Epidermal melanocyte (primary cell): ENCODE data around the gene FKBP5.
"Not testable (repeated sequence)": the region's sequence is repeated elsewhere in the genome, so short reads cannot be mapped to it uniquely, and the experiment has no call there.

Experiments
- DNase-seq: peaks from one replicate; pipeline ENCODE4 v3.0.0; 2011; ENCODE audit warnings: low spot score; ENCODE audit not compliant: insufficient read length

Gene FKBP5

DNA sequence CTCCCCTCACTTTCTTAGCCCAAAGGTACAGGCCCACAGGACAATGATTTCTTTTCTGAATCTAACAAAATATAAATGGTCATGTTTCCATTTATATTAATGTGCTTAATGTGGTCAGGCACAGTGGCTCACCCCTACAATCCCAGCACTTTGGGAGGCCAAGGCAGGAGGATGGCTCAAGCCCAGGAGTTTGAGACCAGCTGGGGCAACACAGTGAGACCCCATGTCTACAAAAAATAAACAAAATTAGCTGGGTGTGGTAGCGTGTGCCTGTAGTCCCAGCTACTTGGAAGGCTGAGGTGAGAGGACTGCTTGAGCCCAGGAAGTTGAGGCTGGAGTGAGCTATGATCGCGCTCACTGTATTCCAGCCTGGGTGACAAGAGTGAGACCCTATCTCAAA lies 98.8 kb downstream of the FKBP5 start:
- DNase-seq: no peak

DNA sequence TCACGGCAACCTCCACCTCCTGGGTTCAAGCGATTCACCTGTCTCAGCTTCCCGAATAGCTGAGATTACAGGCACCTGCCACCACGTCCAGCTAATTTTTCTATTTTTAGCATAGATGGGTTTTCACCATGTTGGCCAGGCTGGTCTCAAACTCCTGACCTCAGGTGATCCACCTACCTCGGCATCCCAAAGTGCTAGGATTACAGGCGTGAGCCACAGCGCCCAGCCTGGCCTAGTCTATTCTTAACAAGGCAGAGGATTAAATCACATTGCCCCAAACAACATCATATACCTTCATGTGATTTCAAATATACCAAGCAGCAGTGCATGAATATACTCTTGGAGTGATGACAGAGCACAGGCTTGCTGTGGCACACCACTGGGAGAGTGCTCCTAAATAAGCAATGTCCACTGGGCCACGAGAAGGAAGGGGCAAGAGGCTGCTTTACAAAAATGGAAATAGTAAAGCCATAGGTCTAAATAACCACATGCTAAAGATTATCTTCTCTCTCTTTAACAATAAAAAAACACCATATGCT lies 99.4 kb downstream of the FKBP5 start:
- no peak for DNase-seq

DNA sequence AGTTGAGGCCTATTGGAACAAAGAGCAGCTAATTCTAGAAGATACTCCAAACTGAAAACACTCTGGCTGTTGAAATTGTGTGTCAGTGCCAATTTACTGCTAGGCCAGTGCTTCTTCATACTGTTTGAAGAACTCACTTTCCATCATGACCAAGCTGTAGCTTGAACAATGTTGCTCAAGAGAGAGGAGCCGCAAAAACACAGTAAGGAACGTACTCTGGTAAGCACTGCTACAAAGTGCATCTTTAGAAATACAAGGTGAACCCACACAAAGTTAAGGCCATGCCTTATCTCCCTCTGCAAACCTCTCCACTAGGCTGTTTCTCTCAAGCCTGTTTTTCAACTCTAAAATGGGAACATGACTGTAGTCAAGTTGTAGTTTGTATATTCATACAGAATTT lies 101.5 kb downstream of the FKBP5 start:
- DNase-seq: no peak

DNA sequence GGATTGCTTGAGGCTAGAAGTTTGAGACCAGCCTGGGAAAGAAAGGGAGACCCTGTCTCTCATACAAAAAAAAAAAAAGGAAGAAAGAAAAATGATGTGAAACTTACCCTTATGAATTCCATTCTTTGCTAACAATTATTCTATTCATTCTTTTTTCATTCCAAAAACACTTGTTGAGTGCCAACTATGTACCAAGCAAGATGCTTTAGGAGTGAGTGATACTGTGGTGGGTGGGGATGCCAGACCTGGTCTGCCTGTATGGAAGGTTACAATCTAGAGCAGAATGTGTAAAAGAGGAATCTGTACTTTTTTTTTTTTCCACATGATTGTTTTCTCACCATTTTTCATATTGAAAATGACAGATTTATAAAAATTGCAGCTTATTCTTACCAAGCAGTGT lies 102.2 kb downstream of the FKBP5 start:
- DNase-seq: no peak

DNA sequence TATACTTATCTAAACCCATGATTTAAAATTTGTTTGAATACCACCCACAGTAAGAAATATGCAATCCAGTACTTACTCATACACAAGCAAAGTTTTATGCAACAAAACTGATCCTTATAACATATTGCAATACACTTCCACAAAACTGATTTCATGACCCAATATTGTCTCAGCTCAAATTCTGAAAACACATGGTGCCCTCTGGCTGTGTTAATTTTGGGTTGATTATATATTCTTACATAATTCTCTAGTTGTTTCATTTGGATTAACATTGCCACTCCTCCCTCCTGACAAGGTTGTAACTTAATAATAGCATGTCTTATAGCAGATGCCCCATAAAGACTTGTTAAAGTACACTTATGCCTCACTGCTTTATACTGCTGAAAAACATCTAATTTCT lies 103.1 kb downstream of the FKBP5 start:
- DNase-seq: no peak

DNA sequence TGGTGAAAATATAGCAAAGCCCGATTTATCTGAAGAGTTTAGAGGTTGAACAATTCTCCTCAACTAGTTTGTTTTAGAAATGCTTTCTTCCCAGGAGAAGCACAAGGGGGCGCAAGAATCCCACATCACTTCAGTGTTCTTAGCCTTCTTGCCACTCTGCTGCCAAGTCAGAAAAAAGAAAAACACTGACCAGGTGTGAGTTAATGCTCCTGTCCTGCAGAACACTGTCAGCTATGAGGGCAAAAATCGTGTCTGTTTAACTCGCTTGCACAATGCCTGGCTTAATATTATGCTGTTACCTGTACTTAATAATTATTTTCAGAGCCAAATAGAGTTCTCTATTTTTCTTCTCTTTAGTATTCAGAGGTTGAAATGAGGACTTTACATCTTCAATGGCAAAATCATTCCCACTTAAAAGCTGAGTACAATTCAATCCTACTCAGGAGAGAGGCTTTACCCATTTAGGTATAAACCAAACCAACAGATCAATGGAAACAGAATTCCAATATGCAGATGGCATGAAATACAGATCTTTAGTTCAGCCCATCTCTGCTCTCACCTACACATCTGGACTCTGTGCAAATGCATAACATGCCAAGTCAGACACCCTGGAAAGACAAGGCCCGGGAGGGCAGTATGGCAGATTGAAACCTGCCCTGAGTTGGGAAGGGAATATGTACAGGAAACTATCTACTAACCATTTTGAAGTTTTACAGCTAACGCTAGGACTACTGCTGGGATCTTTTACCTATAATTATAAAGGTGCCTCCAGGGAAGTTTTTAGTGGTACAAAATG lies 104.6 kb downstream of the FKBP5 start:
- DNase-seq: peak; percentile 38

DNA sequence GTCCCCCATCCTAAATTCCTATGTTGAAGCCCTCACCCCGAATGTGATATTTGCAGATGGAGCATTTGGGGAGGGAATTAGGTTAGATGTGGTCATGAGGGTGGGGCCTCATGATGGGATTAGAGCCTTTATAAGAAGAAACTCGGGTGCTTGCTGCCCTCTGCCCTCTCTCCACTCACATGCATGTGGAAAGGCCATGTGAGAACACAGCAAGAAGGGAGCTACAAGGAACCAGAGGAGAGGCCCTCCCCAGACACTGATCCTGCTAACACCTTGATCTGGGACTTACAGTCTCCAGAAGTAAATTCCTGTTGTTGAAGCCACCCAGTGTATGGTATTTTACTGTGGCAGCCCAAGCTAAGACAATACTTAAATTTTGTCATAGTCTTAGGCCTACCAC lies 106.4 kb downstream of the FKBP5 start:
- DNase-seq: no peak

DNA sequence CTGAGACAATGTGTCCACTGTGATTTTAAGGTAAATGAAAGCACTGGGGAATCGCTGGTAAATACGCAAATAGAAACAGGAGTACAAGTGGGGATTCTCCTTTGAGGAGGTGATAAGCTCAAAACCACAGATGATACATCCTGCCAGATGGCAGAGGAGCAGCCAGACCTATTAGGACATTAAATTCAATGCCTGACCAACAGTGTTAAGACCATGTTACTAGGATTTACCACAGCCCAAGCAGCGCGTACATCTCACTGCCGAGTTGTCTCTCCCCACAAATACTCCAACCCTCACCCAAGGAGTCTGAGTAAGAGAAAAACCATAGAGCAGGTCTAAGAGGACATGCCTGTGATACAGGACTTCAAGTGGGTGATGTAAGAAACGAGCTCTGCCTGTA lies 107.1 kb downstream of the FKBP5 start:
- DNase-seq: no peak

DNA sequence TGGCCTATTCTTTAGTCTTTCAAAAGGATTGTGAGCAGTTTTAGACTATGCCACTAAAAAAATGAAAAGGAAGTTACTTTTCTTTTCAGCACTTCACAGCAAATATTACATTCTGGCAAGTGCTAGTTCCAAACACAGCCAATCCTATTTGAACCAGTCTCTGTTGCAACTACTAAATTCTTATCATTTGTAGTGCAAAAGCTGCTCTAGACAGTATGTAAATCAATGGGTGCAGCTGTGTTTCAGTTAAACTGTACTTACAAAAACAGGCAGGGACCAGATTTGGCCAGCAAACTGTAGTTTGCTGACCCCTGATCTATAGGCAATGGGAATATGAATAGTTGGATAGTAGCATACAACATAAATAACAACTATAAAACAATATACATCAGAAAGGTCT lies 107.9 kb downstream of the FKBP5 start:
- no peak for DNase-seq

DNA sequence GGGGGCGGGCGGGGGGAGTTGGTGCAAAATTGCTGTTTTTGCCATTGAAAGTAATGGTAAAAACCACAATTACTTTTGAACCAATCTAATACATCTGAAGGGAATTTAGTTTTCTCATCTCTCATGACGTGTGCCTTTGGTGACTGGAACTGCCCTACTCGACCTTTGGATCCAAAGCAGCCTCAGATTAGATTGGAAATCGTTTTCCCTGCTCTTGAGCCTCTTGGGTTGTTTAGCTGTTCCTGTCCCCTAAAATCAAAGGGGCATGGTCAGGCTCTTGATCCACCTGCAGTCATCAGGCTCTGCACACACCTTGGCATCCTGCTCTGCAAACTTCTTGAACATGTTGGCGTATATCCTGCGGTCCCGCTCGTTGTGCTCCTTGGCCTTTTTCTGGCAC lies 112.0 kb downstream of the FKBP5 start:
- no peak for DNase-seq

DNA sequence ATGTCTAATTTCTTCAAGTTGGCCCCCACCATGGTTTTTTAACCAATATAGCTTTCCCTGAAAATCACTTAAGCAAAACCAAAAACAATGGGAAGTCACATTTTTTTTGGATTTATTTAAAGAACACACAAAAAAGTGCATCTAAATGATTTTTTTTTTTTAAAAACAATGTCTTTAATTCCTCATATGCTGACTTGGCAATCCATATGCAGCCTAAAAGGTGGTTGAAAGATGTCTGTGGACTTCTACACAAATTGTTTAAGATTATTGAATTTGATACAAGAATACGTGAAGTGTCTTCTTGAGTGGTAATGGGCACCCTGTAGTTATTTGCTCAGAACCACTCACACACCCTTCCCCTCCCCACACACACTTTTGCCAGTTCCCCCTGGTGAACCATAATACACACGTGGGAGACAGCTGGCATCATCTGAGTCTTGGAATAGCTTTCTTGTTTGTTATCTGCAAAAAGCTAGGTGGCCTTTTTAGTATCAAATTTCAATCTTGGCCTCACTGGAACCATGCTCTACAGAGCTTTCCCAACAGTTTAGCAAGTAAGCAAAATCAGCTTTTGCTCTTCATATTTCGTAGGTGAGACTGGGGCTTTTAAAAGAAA lies 115.1 kb downstream of the FKBP5 start:
- no peak for DNase-seq

DNA sequence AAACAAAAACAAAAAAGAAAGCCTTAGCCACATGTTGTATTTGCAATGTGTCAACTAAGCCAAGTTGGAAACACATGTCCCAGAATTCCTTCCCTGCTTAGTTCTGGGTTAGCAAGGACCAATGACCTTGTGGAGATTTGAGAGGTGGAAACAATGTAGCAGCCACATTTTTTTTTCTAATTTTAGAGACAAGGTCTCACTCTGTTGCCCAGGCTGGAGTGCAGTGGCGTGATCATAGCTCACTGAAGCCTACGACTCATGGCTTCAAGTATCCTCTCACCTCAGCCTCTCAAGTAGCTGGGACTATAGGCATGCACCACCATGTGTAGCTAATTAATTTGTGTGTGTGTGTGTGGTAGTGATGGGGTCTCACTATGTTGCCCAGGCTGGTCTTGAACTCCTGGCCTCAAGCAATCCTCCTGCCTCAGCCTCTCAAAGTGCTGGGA lies 117.8 kb downstream of the FKBP5 start:
- DNase-seq: not testable (repeated sequence)

DNA sequence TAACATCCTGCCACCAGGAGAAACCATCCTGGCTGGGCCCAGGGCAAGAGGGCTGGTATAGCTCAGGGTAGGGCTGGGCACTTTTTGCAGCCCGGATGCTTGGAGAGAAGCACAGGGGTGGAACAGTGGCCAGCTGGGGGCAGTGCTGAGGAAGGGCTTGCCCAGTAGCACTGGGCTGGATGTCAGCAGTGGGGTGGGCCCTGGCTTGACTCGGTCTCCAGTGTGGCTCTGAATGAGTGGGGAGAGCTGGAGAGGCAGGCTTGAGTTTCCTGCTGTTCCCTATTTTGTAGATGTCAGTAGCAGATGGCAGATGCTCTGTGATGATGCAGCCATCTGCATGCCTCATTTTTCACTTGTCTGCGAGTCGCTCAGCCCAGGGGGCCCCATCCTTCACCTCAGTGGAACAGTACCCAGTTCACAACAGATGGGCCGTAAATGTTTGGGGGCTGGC lies 119.7 kb downstream of the FKBP5 start:
- DNase-seq: no peak

DNA sequence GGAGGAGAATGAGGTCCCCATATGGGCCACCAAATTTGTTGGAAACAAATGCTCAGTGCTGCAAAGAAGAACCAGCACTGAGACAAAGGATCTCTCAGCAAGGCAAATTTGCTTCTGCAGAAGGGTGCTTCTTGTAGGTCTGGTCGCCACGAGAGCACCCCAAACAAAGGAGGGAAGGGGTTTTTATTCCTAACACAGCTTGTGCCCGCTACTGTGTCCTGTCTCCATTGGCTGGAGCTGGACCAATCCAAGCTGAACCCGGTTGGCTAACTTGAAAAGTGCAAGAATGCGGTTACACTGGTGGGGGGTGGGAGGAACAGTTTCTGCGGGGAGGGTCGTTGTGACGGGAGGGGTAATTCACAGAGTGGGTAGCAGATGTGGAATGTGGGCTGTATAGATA lies 121.9 kb downstream of the FKBP5 start:
- DNase-seq: no peak

DNA sequence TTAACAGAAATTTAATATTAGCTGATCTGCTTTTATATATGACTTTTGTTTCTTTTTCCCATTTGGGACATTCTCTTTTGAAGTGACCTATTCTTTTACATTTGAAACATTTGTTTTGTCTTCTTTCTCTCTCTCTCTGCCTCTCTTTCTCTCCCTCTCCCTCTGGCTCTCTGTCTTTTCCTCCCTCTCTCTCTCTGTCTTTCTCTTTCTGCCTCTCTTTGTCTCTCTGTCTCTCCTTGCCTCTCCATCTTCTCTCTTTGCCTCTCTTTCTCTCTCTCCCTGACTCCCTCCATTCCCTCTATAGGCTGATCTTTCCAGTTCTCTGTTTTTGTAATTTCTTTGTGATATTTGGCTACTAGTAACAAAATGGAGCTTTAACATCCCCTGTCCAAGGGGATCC lies 124.0 kb downstream of the FKBP5 start:
- no peak for DNase-seq

DNA sequence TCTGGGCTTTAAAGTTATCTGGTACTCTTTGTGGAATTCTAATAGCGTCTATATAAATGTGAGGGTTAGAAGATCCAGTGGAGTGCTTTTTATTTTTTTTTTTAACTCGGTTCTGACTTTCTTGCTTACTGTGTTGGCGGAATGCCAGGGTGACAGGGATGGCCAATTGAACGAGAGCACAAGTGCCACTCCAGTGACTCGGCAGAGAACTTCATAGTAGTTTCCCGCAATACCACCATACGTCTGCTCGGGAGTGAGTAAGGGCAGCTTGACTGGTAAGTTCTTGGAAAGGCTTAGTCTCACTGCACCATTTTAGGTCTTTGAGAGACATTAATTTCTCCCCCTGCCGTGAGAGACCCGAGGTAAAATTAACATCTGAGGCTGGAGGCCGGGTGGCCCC lies 126.7 kb downstream of the FKBP5 start:
- no peak for DNase-seq

DNA sequence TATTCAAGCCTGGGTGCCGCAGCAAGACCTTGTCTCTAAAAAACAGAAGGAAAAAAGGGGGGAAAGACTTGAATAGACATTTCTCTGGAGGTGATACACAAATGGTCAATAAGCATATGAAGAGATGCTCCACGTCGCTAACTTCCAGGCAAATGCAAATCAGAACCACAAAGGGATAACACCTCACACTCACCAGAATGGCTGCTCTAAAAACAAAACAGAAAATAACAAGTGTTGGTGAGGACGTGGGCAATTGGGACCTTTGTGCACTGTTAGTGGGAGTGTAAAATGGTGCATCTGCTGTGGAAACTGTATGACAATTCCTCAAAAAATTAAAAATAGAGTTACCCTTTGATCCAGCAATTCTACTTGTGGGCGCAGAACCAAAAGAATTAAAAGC lies 127.6 kb downstream of the FKBP5 start:
- DNase-seq: no peak

DNA sequence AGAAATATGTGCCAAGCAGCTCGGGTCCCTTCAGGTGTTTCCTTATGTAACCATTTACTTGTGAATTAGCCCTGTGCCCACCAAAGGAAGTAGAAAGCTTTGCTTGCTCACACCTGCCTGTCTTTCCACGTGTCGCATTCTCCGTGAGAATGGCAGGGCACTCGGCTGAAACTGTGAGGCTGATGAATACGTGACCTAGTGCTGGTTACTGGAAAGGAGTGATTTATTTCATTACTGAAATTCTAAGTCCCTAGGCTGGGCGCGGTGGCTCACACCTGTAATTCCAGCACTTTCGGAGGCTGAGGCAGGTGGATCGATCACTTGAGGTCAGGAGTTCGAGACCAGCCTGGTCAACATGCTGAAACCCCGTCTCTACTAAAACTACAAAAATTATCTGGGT lies 130.1 kb downstream of the FKBP5 start:
- DNase-seq: no peak

DNA sequence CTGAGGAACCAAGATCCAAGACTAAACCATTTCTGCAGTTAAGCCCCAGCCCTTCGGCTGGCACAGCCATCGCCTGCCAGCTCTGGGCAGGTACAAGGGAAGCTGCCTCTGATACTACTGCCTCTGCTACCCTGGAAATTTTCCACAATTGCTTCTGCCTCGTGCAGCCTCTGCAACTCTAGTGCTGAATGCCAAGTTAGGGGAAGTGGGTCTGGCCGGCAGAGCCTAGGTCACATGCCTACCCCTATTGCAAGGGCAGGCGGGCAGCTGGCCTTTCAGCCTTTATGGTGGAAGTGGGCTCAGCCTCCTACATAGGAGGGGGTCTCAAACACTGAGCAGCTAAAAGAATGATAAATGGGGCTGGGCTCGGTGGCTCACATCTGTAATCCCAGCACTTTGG lies 131.5 kb downstream of the FKBP5 start:
- DNase-seq: no peak

DNA sequence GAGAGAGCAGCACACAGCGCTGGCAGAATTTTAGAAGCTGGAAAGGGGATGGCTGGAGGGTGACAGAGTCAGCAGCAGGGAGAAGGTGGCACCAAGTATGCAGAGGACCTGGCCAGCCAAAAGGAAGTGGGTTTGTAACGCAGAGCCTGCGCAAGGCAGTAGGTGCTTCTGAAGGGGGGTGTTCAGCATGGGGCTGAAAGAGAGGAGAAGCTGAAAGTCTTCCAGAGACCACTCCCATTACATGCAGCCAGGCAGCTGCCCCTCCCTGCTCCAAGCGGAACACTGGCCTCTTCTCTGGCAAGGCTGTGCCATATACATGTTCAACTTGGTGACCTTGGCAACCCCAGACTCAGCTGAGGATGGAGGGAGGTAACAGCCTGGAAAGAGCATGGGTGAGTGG lies 133.9 kb downstream of the FKBP5 start:
- DNase-seq: no peak

DNA sequence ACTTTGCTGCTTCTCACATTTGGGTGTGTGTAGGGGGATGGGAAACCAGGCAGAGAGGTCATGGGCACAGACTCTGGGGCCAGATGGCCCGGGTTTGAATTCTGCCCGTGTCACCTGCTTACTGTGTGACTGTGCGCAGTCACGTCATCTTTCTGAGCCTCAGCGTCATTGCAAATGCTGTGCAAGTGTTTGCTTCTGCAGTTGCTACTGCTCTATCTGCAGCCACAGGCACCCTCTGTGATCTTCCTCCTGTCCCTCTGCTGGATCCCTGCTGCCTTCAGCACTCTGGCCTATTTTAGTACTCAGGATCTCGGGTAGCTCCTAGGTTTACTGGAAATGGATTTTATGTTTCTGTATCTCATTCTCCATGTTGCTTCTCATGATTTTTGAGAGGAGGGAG lies 135.4 kb downstream of the FKBP5 start:
- no peak for DNase-seq

DNA sequence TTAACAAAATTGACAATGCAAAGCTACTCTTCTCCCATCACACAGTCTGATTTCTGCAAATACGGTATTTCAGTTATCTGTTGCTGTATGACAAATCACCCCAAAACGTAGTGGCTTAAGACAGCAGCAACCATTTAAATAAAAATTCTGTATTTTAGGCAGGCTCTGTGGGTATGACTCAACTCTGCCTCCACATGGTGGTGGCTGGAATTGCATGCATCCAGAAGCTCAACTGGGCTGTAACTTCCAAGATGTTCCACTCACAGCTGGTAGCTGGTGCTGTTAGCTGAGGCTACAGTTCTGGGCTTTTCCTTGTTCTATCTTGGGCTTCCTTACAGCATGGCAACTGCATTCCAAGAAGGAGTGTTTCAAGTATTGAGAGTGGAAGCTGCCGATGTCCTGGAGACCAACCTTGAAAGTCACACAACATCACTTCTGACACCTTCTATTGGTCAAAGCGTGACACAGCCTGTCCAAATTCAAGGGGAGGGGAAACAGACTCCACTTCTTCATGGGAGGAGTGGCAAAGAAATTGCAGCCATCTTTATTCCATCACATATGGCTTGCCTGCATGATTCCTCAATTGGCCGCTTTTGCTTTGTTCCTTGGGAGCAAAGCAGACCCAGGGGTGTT lies 136.3 kb downstream of the FKBP5 start:
- no peak for DNase-seq
